ENCODE data around the gene VEGFD. TPM values are rescaled to one million over a fixed set of nuclear protein-coding genes. Genes with fewer than 3 reads are reported as not detected.

Gene VEGFD
- total and polyA plus RNA-seq, 2 of the 13 experiments (the other 11 are each of a cell fraction or from before 2014, with no cell fraction given), result 0.11 to 0.35 TPM

- TF ChIP-seq HNF1A (IDR thresholded peaks at IDR 0.05; ENCODE audit: low read depth) (peak; percentile 79; the same call in 1 of the 2 replicates), HNF1A (CRISPR knock-in tag; IDR thresholded peaks at IDR 0.05; ENCODE audit: borderline replicate concordance) (0 out of 2 replicates have a peak, but pooled peaks have one; percentile 39), HNRNPUL1 (IDR thresholded peaks at IDR 0.05; ENCODE audit: low read depth, low read length) (peak; percentile 54; the same call in 1 of the 2 replicates)
Observed at GRCh38 chrX:15299941-15300851, 84.0 kb downstream of the VEGFD start (continued).

- H3K4me3 ChIP-seq (replicated peaks in 1 of 3; ENCODE audit: insufficient read depth in 1 of 3, low read depth in 2 of 3, low read length in 3 of 3), result no peak overlapping the region
- no peaks in the 10 kb centered on the region for H3K36me3 ChIP-seq (replicated peaks in 1 of 2; ENCODE audit: control insufficient read depth in 1 of 2, insufficient read depth in 2 of 2, low read length in 2 of 2)
- H3K4me2 ChIP-seq (ENCODE audit: low read depth, low read length), result peak overlapping the region; percentile 33; the same call in 1 of the 2 replicates
- ATAC-seq, result no peak
- intact Hi-C loops (cut with micrococcal nuclease; ENCODE audit: unreplicated experiment) (no loop called here), in situ Hi-C loops (cut with HindIII; ENCODE audit: extremely low pct_ligation_motif_present, low pct_unique_long_range_greater_than_20kb) (no loop called here)
- no peaks in the 10 kb centered on the region for H4K20me1 ChIP-seq (ENCODE audit: insufficient read depth, low read length)
- no peak for FAIRE-seq
- no peak for DNase-seq (ENCODE audit: low spot score)
- no peak overlapping the region for H3K27ac ChIP-seq (ENCODE audit: extremely low read length, insufficient read depth, low read length)
- BruUV-seq (replicated peaks), result no TSS peak
- H3K4me1 ChIP-seq (ENCODE audit: insufficient read depth, low read length), result peaks cover 28% of the 10 kb centered on the region; the same call in 1 of the 2 replicates
- H3K79me2 ChIP-seq (ENCODE audit: insufficient read depth, low read length), result no peaks in the 10 kb centered on the region
- peak overlapping the region; percentile 42 for H2AFZ ChIP-seq (ENCODE audit: low read length)
- no peaks in the 10 kb centered on the region for H3K27me3 ChIP-seq (ENCODE audit: control insufficient read depth in 1 of 2, insufficient read depth in 2 of 2, low read length in 2 of 2)
- 0% methylated on average over 1 of the region's 3 CpGs for WGBS (ENCODE audit: low lambda C conversion rate)
- CTCF ChIA-PET (ENCODE audit: low intra/inter-chr PET ratio, low total read pairs), result no interaction called here
- no peaks in the 10 kb centered on the region for H3K9me3 ChIP-seq (ENCODE audit: low read length)
- POLR2A ChIA-PET, result no interaction called here
- H3K9ac ChIP-seq (ENCODE audit: insufficient read depth, low read depth, low read length), result no peak overlapping the region
- TF ChIP-seq POLR2G (IDR thresholded peaks at IDR 0.05; ENCODE audit: low read depth, low read length) (no peak), PLRG1 (conservative IDR thresholded peaks at IDR 0.05) (no peak), BRF2 (CRISPR knock-in tag; IDR thresholded peaks at IDR 0.05) (no peak), NPAS2 (CRISPR knock-in tag; IDR thresholded peaks at IDR 0.05; ENCODE audit: borderline replicate concordance) (no peak), GATAD1 (CRISPR knock-in tag; IDR thresholded peaks at IDR 0.05) (no peak), CREM (IDR thresholded peaks at IDR 0.05) (no peak), CREM (CRISPR knock-in tag; IDR thresholded peaks at IDR 0.05) (no peak), ZNF280D (CRISPR knock-in tag; IDR thresholded peaks at IDR 0.05) (no peak), ZNF234 (CRISPR knock-in tag; conservative IDR thresholded peaks at IDR 0.05) (no peak)
Observed at GRCh38 chrX:15298780-15299179, 85.4 kb downstream of the VEGFD start.
